Stomach (tissue), 4 donors: ENCODE results near the gene NOP58.

Source experiments
- CTCF ChIP-seq, 7 experiments: fragments of 450-650 bp in 4 of 7; fragments of 200-600 bp in 3 of 7; sonication (generic) in 3 of 7; IDR thresholded peaks; one replicate each; pipeline ENCODE4 v1.5.1; 2016 to 2019; ENCODE audit warnings: antibody characterized with exemption in 7 of 7, control low read depth in 2 of 7, mild to moderate bottlenecking in 1 of 7
- EP300 ChIP-seq: sonication (generic); formaldehyde crosslinking; IDR thresholded peaks from one replicate; pipeline ENCODE4 v1.6.1; 2017; ENCODE audit warnings: antibody characterized with exemption
- POLR2A ChIP-seq, 4 donors: fragments of 450-650 bp; IDR thresholded peaks; one replicate each; pipeline ENCODE4 v1.6.1; 2016; ENCODE audit warnings: antibody characterized with exemption in 4 of 4, control low read depth in 2 of 4, mild to moderate bottlenecking in 1 of 4, moderate library complexity in 1 of 4
- POLR2AphosphoS5 ChIP-seq, 3 donors: sonication (generic); formaldehyde crosslinking; IDR thresholded peaks; one replicate each; pipeline ENCODE4 v1.6.1; 2016; ENCODE audit warnings: antibody characterized with exemption in 3 of 3

GRCh38 chr2:202335791-202336467 lies 70.4 kb downstream of the NOP58 start:
- TF ChIP-seq CTCF (IDR thresholded peaks at IDR 0.05), result no peak
- no peak for TF ChIP-seq EP300
- no peak for TF ChIP-seq POLR2AphosphoS5 (IDR thresholded peaks at IDR 0.05)
- no peak for TF ChIP-seq POLR2A (IDR thresholded peaks at IDR 0.05)
